Body of pancreas (tissue), 4 donors: Measurements from ENCODE around the gene CANX. TPM values are rescaled to one million over a fixed set of nuclear protein-coding genes. Genes with fewer than 3 reads are reported as not detected.
A peak's percentile ranks its signal among the peaks of the same experiment; 100 is the strongest.
"Not testable (repeated sequence)": the region's sequence is repeated elsewhere in the genome, so short reads cannot be mapped to it uniquely, and the experiment has no call there.

Experiments
- ATAC-seq: fragments of 150-250 bp; one replicate; pipeline ENCODE4 v1.9.1; 2016
- DNase-seq, 4 donors: peaks; one replicate each; pipeline ENCODE4 v3.0.0-alpha.2; 2019
- H3K27ac ChIP-seq, 4 donors: fragments of 200-600 bp; sonication (generic); 1 replicate in 3 of 4; 2 replicates in 1 of 4; pipeline versions ENCODE4 v1.5.1 to v1.6.1; 2016 to 2019; ENCODE audit warnings: mild to moderate bottlenecking in 1 of 4, mixed read lengths in 1 of 4, moderate library complexity in 1 of 4
- H3K27me3 ChIP-seq, 2 donors: fragments of 200-600 bp; sonication (generic); one replicate each; pipeline ENCODE4 v1.6.0; 2016; ENCODE audit warnings: mild to moderate bottlenecking in 1 of 2
- H3K36me3 ChIP-seq, 2 donors: fragments of 200-600 bp; sonication (generic); replicated peaks in 1 of 2; 2 replicates each; pipeline ENCODE4 v1.5.1; 2016; ENCODE audit warnings: low read depth in 2 of 2; ENCODE audit not compliant: insufficient read depth in 1 of 2
- H3K4me1 ChIP-seq: fragments of 200-600 bp; sonication (generic); one replicate; pipeline ENCODE4 v1.6.0; 2016
- H3K4me3 ChIP-seq, 2 donors: fragments of 200-600 bp; sonication (generic); 1 replicate in 1 of 2; 2 replicates in 1 of 2; pipeline ENCODE4 v1.5.1; 2016 to 2019
- H3K9me3 ChIP-seq, 3 donors: fragments of 200-600 bp; sonication (generic); 1 replicate in 2 of 3; 2 replicates in 1 of 3; pipeline ENCODE4 v1.5.1; 2016
- POLR2A ChIP-seq, 3 donors: fragments of 450-650 bp; IDR thresholded peaks; one replicate each; pipeline ENCODE4 v1.6.1; 2016; ENCODE audit warnings: antibody characterized with exemption in 3 of 3, mild to moderate bottlenecking in 2 of 3
- WGBS, 2 donors: methylation state at CpG; one replicate each; pipeline ENCODE4 v1.1.5; 2017; 5-methylcytosine and 5-hydroxymethylcytosine counted together
- intact Hi-C: fragments of 100-400 bp; cut with DNase I; formaldehyde crosslinking; loops from one replicate; pipeline ENCODE4 v1.15.1; 2023
- total RNA-seq, 2 donors: library from RNA; depleted of rRNA; stranded (reverse); fragments of >200 nt; gene quantifications; one replicate each; pipeline ENCODE4 v1.1.0, GENCODE V29; 2016
- TF ChIP-seq, protein P1 (sequence below), 7 experiments: fragments of 450-650 bp in 4 of 7; fragments of 200-600 bp in 3 of 7; sonication (generic) in 3 of 7; IDR thresholded peaks; one replicate each; pipeline ENCODE4 v1.5.1; 2016 to 2019; ENCODE audit warnings: antibody characterized with exemption in 7 of 7

CANX gene
- total RNA-seq, 2 donors from 2014 or later = 262 to 401 TPM

DNA sequence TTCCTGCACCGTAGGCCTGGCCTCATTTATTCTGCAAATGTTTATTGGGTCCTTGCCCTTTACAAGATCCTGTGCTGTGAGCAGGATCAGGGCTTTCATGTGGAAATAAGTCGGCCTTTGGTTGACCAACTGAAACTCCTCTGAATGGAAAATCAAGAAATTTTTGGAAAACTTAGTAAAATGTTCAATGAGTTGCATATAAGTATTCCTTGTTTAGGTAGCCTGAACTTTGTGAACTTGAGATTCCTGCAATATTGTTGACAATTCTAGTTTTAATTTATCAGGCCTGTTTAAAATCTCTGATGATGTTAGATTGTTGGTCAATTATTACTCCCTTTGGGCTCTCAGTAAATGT, 35.0 kb downstream of the CANX start:
- H3K36me3 ChIP-seq = peaks cover 0 to 11% of the 10 kb centered on the region in 2 donors
- TF ChIP-seq, protein P1, sequence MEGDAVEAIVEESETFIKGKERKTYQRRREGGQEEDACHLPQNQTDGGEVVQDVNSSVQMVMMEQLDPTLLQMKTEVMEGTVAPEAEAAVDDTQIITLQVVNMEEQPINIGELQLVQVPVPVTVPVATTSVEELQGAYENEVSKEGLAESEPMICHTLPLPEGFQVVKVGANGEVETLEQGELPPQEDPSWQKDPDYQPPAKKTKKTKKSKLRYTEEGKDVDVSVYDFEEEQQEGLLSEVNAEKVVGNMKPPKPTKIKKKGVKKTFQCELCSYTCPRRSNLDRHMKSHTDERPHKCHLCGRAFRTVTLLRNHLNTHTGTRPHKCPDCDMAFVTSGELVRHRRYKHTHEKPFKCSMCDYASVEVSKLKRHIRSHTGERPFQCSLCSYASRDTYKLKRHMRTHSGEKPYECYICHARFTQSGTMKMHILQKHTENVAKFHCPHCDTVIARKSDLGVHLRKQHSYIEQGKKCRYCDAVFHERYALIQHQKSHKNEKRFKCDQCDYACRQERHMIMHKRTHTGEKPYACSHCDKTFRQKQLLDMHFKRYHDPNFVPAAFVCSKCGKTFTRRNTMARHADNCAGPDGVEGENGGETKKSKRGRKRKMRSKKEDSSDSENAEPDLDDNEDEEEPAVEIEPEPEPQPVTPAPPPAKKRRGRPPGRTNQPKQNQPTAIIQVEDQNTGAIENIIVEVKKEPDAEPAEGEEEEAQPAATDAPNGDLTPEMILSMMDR (IDR thresholded peaks at IDR 0.05) = no peak
- no peak for TF ChIP-seq POLR2A (IDR thresholded peaks at IDR 0.05)
- H3K4me1 ChIP-seq = peaks cover 56% of the 10 kb centered on the region
- ATAC-seq (no peak), DNase-seq (no peak)
- H3K9me3 ChIP-seq = no peaks in the 10 kb centered on the region
- WGBS, 2 donors = 0 to 3% methylated on average over 2 of the region's 2 CpGs
- H3K4me3 ChIP-seq = peak overlapping the region; percentile 37 to 54
- H3K27ac ChIP-seq = peak overlapping the region in 3 of 4 donors; percentile 89 to 94 (median 93)
- no peaks in the 10 kb centered on the region for H3K27me3 ChIP-seq
- intact Hi-C loops = no loop called here

DNA sequence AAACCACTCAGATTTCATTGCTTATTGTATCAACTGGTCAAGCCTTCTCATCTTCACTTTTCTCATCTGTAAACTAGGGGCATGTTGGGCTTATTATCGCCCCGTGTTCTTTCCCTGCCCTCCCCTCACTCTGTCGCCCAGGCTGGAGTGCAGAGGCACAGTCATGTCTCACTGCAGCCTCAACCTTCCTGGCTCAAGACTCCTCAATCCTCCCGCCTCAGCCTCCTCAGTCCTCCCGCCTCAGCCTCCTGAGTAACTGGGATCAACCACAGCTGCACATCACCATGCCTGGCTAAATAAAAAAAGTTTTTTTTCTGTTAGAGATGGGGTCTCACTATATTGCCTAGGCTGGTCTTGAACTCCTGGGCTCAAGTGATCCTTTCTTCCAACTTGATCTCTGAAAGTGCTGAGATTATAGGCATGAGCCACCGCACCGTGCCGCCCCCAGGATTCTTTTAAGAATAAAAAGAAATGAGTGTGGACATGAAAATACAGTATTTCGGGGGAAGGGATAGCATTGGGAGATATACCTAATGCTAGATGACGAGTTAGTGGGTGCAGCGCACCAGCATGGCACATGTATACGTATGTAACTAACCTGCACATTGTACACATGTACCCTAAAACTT, 35.9 kb downstream of the CANX start:
- ATAC-seq = no peak
- TF ChIP-seq, protein P1 (IDR thresholded peaks at IDR 0.05) = no peak
- no peak for TF ChIP-seq POLR2A (IDR thresholded peaks at IDR 0.05)
- DNase-seq = no peak
- Histone ChIP-seq H3K27ac (peak overlapping the region in 1 of 4 donors; percentile 93), H3K27me3 (no peaks in the 10 kb centered on the region), H3K9me3 (no peaks in the 10 kb centered on the region), H3K4me1 (peaks cover 58% of the 10 kb centered on the region), H3K36me3 (peaks cover 0 to 4% of the 10 kb centered on the region in 2 donors), H3K4me3 (no peak overlapping the region)
- 71% methylated on average over 12 of the region's 12 CpGs for WGBS, 2 donors
- intact Hi-C loops = no loop called here

DNA sequence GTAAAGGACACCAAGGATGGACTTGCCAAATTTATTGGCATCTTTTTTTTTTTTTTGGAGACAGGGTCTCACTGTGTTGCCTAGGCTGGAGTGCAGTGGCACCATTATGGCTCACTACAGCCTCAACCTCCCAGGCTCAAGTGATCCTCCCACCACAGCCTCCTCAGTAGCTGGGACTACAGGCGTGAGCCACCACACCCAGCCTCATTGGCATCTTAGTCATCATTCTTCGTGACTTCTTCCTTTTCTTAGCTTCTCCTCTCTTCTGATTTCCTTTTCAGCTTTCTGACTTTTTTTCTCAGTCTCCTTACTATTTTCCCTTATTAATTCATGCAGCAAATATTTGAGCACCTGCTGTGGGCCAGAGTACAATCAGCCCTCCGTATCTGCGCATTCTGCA, 40.0 kb downstream of the CANX start:
- TF ChIP-seq, protein P1 (IDR thresholded peaks at IDR 0.05) = no peak
- no peak for TF ChIP-seq POLR2A (IDR thresholded peaks at IDR 0.05)
- H3K4me3 ChIP-seq = no peak overlapping the region
- intact Hi-C loops = no loop called here
- 87 to 94% methylated on average over 4 of the region's 4 CpGs for WGBS, 2 donors
- no peaks in the 10 kb centered on the region for H3K27me3 ChIP-seq
- ATAC-seq = no peak
- peaks cover 55% of the 10 kb centered on the region for H3K4me1 ChIP-seq
- DNase-seq = no peak
- H3K27ac ChIP-seq = no peak overlapping the region
- no peaks in the 10 kb centered on the region for H3K36me3 ChIP-seq
- no peaks in the 10 kb centered on the region for H3K9me3 ChIP-seq

DNA sequence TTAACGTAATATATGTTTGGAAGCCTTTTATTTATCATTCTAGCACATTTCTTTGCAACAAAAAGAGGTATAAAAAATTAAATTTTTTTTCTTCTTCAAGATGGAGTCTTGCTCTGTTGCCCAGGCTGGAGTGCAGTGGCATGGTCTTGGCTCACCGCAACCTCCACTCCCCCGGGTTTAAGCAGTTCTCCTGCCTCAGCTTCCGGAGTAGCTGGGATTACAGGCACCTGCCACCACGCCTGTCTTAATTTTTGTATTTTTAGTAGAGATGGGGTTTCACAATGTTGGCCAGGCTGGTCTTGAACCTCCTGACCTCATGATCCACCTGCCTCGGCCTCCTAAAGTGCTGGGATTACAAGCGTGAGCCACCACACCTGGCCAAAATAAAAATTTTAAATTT, 45.3 kb downstream of the CANX start:
- H3K27ac ChIP-seq, H3K4me3 ChIP-seq, intact Hi-C loops, ATAC-seq, DNase-seq, H3K9me3 ChIP-seq, H3K27me3 ChIP-seq, H3K36me3 ChIP-seq: not testable (repeated sequence)
- peaks cover 14% of the 10 kb centered on the region for H3K4me1 ChIP-seq
- 90 to 93% methylated on average over 7 of the region's 7 CpGs for WGBS, 2 donors

DNA sequence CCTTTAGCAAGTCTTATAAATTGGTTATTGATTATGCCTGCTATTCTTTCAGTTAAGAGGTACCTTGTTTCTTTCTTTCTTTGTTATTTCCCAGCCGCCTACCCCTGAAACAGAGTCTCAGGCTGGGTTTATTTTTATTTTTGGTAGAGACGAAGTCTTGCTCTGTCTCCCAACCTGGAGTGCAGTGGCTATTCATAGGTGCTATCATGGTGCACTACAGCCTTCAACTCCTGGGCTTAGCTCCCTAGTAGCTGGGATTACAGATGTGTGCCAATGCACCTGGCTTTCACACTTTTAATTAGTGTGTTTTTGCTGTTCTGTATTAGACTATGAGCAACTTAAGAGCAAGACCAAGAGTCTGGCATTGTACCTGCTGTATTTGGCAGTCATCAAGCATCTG, 48.1 kb downstream of the CANX start:
- H3K4me3 ChIP-seq = no peak overlapping the region
- ATAC-seq (no peak), DNase-seq (no peak)
- no peak overlapping the region for H3K27ac ChIP-seq
- no peak for TF ChIP-seq POLR2A (IDR thresholded peaks at IDR 0.05)
- H3K9me3 ChIP-seq = no peaks in the 10 kb centered on the region
- no peaks in the 10 kb centered on the region for H3K36me3 ChIP-seq
- 86 to 97% methylated on average over 2 of the region's 2 CpGs for WGBS, 2 donors
- intact Hi-C loops = no loop called here
- H3K4me1 ChIP-seq = peaks cover 8% of the 10 kb centered on the region
- no peaks in the 10 kb centered on the region for H3K27me3 ChIP-seq

DNA sequence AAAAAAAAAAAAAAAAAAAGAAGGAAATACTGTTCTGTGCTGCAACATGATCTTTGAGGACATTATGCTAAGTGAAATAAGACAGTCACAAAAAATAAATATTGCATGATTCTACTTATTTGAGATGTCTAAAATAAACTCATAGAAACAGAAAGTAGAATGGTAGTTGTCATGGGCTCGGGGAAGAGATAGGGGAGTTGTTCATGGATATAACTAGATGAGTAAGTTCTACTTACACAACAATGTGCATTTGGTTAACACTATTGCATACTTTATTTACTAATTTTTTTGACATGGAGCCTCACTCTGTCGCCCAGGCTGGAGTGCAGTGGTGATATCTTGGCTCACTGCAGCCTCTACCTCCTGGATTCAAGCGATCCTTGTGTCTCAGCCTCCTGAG, 49.0 kb downstream of the CANX start:
- Histone ChIP-seq H3K4me3 (no peak overlapping the region), H3K27ac (no peak overlapping the region), H3K4me1 (peaks cover 12% of the 10 kb centered on the region), H3K9me3 (no peaks in the 10 kb centered on the region), H3K27me3 (no peaks in the 10 kb centered on the region), H3K36me3 (no peaks in the 10 kb centered on the region)
- no peak for TF ChIP-seq POLR2A (IDR thresholded peaks at IDR 0.05)
- TF ChIP-seq, protein P1 (IDR thresholded peaks at IDR 0.05) = no peak
- intact Hi-C loops = no loop called here
- 79 to 93% methylated on average over 3 of the region's 3 CpGs for WGBS, 2 donors
- no peak for DNase-seq
- no peak for ATAC-seq
